CD14-positive monocyte (primary cell): Measurements from ENCODE around the gene RTL1. TPM values are rescaled to one million over a fixed set of nuclear protein-coding genes. Genes with fewer than 3 reads are reported as not detected.

Experiments used
- DNase-seq, 3 donors: peaks; one replicate each; pipeline ENCODE4 v3.0.0-alpha.2; 2011 to 2022
- H2AFZ ChIP-seq: 2 replicates; pipeline ENCODE4 v1.6.0; 2012; ENCODE audit warnings: mild to moderate bottlenecking, low read depth, low read length, inconsistent platforms; ENCODE audit not compliant: insufficient read depth, poor library complexity, severe bottlenecking
- H3K27ac ChIP-seq, 2 donors: 1 replicate in 1 of 2; 2 replicates in 1 of 2; pipeline ENCODE4 v1.5.1; 2012 to 2013; ENCODE audit warnings: low read length in 2 of 2, control low read depth in 1 of 2, inconsistent platforms in 1 of 2, low read depth in 1 of 2, mild to moderate bottlenecking in 1 of 2
- H3K27me3 ChIP-seq, 2 donors: one replicate each; pipeline versions ENCODE4 v1.6.0 to v1.6.1; 2011 to 2013; ENCODE audit warnings: low read length in 2 of 2; ENCODE audit not compliant: control insufficient read depth in 2 of 2, insufficient read depth in 2 of 2
- H3K36me3 ChIP-seq, 2 donors: replicated peaks in 1 of 2; 1 replicate in 1 of 2; 2 replicates in 1 of 2; pipeline versions ENCODE4 v1.5.1 to v1.6.1; 2012 to 2013; ENCODE audit warnings: low read length in 2 of 2, control low read depth in 1 of 2, inconsistent platforms in 1 of 2, mild to moderate bottlenecking in 1 of 2; ENCODE audit not compliant: insufficient read depth in 2 of 2, control insufficient read depth in 1 of 2
- H3K4me1 ChIP-seq, 2 donors: 1 replicate in 1 of 2; 2 replicates in 1 of 2; pipeline versions ENCODE4 v1.5.1 to v1.6.1; 2012 to 2013; ENCODE audit warnings: low read length in 2 of 2, control low read depth in 1 of 2, inconsistent platforms in 1 of 2, mild to moderate bottlenecking in 1 of 2, moderate library complexity in 1 of 2; ENCODE audit not compliant: insufficient read depth in 2 of 2, control insufficient read depth in 1 of 2
- H3K4me2 ChIP-seq: replicated peaks from 2 replicates; pipeline ENCODE3; 2012; ENCODE audit warnings: low read length, moderate library complexity, mild to moderate bottlenecking; ENCODE audit not compliant: poor library complexity, severe bottlenecking; ENCODE audit errors: extremely low read depth
- H3K4me3 ChIP-seq, 3 experiments: fragments of 200-600 bp in 1 of 3; sonication (generic) in 1 of 3; replicated peaks in 1 of 3; 1 replicate in 2 of 3; 2 replicates in 1 of 3; pipeline ENCODE4 v1.5.1; 2011 to 2013; ENCODE audit warnings: low read length in 3 of 3, mild to moderate bottlenecking in 3 of 3, control low read depth in 2 of 3, low read depth in 2 of 3, inconsistent platforms in 1 of 3, moderate library complexity in 1 of 3
- H3K79me2 ChIP-seq: 2 replicates; pipeline ENCODE4 v1.6.0; 2012; ENCODE audit warnings: mild to moderate bottlenecking, control low read depth, inconsistent platforms, low read length, moderate library complexity; ENCODE audit not compliant: insufficient read depth
- H3K9ac ChIP-seq: 2 replicates; pipeline ENCODE4 v1.6.0; 2017; ENCODE audit warnings: low read length, mild to moderate bottlenecking; ENCODE audit not compliant: insufficient read depth, poor library complexity, severe bottlenecking
- H3K9me3 ChIP-seq, 2 donors: replicated peaks in 1 of 2; 1 replicate in 1 of 2; 2 replicates in 1 of 2; pipeline versions ENCODE4 v1.5.1 to v1.6.1; 2012 to 2013; ENCODE audit warnings: low read length in 2 of 2, control low read depth in 1 of 2; ENCODE audit not compliant: control insufficient read depth in 1 of 2, insufficient read depth in 1 of 2
- H4K20me1 ChIP-seq: 2 replicates; pipeline ENCODE4 v1.6.0; 2012; ENCODE audit warnings: mild to moderate bottlenecking, low read length, control low read depth, moderate library complexity; ENCODE audit not compliant: insufficient read depth
- H3K27ac Mint-ChIP-seq, 7 donors: one replicate each; pipeline ENCODE4 v1.8.0; 2020; ENCODE audit warnings: mild to moderate bottlenecking in 7 of 7, mixed read lengths in 7 of 7, moderate library complexity in 6 of 7, inconsistent platforms in 2 of 7
- H3K27me3 Mint-ChIP-seq, 3 donors: one replicate each; pipeline ENCODE4 v1.8.0; 2021 to 2022; ENCODE audit warnings: low read depth in 3 of 3, mild to moderate bottlenecking in 3 of 3, mixed read lengths in 3 of 3, moderate library complexity in 3 of 3, inconsistent platforms in 1 of 3
- H3K36me3 Mint-ChIP-seq, 2 donors: one replicate each; pipeline ENCODE4 v1.8.0; 2020; ENCODE audit warnings: mixed read lengths in 2 of 2, inconsistent platforms in 1 of 2, mild to moderate bottlenecking in 1 of 2
- H3K4me1 Mint-ChIP-seq: one replicate; pipeline ENCODE4 v1.8.0; 2020; ENCODE audit warnings: mild to moderate bottlenecking, mixed read lengths
- H3K4me3 Mint-ChIP-seq, 2 donors: one replicate each; pipeline ENCODE4 v1.8.0; 2020; ENCODE audit warnings: mild to moderate bottlenecking in 2 of 2, mixed read lengths in 2 of 2, moderate library complexity in 1 of 2
- H3K9me3 Mint-ChIP-seq, 7 donors: one replicate each; pipeline ENCODE4 v1.8.0; 2020 to 2022; ENCODE audit warnings: mixed read lengths in 7 of 7, mild to moderate bottlenecking in 6 of 7, moderate library complexity in 6 of 7, inconsistent platforms in 2 of 7
- CTCF ChIP-seq: fragments of 200-600 bp; IDR thresholded peaks from one replicate; pipeline ENCODE4 v1.8.0; 2022; ENCODE audit warnings: antibody characterized with exemption, mild to moderate bottlenecking
- WGBS: methylation state at CpG from one replicate; pipeline ENCODE4 v1.1.5; 2013; ENCODE audit warnings: missing lambda C conversion rate; ENCODE audit not compliant: insufficient coverage; 5-methylcytosine and 5-hydroxymethylcytosine counted together
- intact Hi-C, 2 donors: fragments of 100-400 bp; cut with micrococcal nuclease; formaldehyde crosslinking; loops; one replicate each; pipeline versions ENCODE4 v1.15.0 to v1.15.1; 2023
- polyA plus RNA-seq, 3 donors: library from polyadenylated mRNA; depleted of rRNA in 1 of 3; unstranded in 2 of 3; stranded (reverse) in 1 of 3; fragments of 300-500 nt in 2 of 3; fragments of >200 nt in 1 of 3; fragmentation: Illumina TruSeq in 2 of 3; gene quantifications; 1 replicate in 2 of 3; 2 replicates in 1 of 3; pipeline ENCODE4 v1.2.3, GENCODE V29; 2012 to 2021

The RTL1 gene
- polyA plus RNA-seq, 3 donors = not detected

DNA sequence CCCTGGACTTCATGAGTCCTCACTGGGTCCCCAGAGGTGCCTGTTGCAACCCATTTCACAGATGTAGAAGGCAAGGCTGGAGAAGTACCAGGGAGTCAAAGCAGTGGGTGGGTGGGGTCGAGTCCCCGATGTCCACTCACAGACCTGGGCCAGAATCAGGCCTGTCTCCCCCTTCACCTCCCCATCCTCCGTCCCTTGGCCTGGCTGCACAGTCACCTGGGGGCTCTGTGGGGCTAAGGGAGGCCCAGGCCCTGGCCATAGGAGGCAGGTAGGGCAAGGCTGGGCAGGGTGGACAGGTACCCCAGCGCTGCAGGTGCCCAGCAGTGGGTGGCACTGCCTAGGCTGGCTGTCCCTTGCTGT, 29.5 kb downstream of the RTL1 start:
- Mint-ChIP-seq H3K4me3 (no peak overlapping the region), H3K27ac (no peak overlapping the region), H3K27me3 (peaks cover 0 to 2% (median 2%) of the 10 kb centered on the region in 3 donors), H3K4me1 (peaks cover 6% of the 10 kb centered on the region), H3K9me3 (peaks cover 0 to 2% (median 0%) of the 10 kb centered on the region in 7 donors), H3K36me3 (no peaks in the 10 kb centered on the region)
- Histone ChIP-seq H3K27ac (no peak overlapping the region), H3K36me3 (no peaks in the 10 kb centered on the region), H3K4me2 (no peak overlapping the region), H3K9me3 (no peaks in the 10 kb centered on the region), H3K27me3 (no peaks in the 10 kb centered on the region), H2AFZ (no peak overlapping the region), H3K4me3 (no peak overlapping the region), H3K79me2 (no peaks in the 10 kb centered on the region), H4K20me1 (no peaks in the 10 kb centered on the region), H3K9ac (no peak overlapping the region), H3K4me1 (no peaks in the 10 kb centered on the region)
- intact Hi-C loops = no loop called here
- no peak for DNase-seq
- no peak for TF ChIP-seq CTCF
- 85% methylated on average over 1 of the region's 4 CpGs for WGBS

DNA sequence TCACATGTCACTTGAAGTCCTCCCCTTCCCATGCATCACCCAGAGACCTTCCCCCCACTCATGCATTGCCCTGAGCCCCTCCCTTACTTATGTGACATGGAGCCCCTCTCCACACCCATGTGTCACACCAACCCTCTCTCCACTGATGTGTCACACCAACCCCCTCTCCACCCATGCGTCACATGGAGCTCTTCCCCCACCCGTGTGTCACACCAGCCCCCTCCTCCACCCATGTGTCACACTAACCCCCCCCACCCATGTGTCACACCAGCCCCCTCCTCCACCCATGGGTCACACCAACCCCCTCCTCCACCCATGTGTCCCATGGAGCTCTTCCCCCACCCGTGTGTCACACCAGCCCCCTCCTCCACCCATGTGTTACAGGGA, 30.4 kb downstream of the RTL1 start:
- H3K27me3 ChIP-seq = no peaks in the 10 kb centered on the region
- H3K9me3 ChIP-seq = no peaks in the 10 kb centered on the region
- no peak for TF ChIP-seq CTCF
- H3K4me1 ChIP-seq = no peaks in the 10 kb centered on the region
- H3K4me3 ChIP-seq = no peak overlapping the region
- H3K27me3 Mint-ChIP-seq = peaks cover 0 to 2% (median 2%) of the 10 kb centered on the region in 3 donors
- no peaks in the 10 kb centered on the region for H3K36me3 ChIP-seq
- no peak overlapping the region for H3K4me3 Mint-ChIP-seq
- H3K9ac ChIP-seq = no peak overlapping the region
- H3K36me3 Mint-ChIP-seq = no peaks in the 10 kb centered on the region
- H3K4me1 Mint-ChIP-seq = peaks cover 6% of the 10 kb centered on the region
- no peak overlapping the region for H3K27ac ChIP-seq
- no peak overlapping the region for H3K4me2 ChIP-seq
- no peak overlapping the region for H3K27ac Mint-ChIP-seq
- H4K20me1 ChIP-seq = no peaks in the 10 kb centered on the region
- 45% methylated on average over 3 of the region's 3 CpGs for WGBS
- H3K9me3 Mint-ChIP-seq = peaks cover 0 to 2% (median 0%) of the 10 kb centered on the region in 7 donors
- intact Hi-C loops = no loop called here
- no peak for DNase-seq
- H2AFZ ChIP-seq = no peak overlapping the region
- no peaks in the 10 kb centered on the region for H3K79me2 ChIP-seq
